B cell (primary cell): ENCODE results near the gene KCTD6. TPM values are rescaled to one million over a fixed set of nuclear protein-coding genes. Genes with fewer than 3 reads are reported as not detected.

Experiments
- ATAC-seq: fragments of 200-7000 bp; cut with Tn5 transposase; one replicate; pipeline ENCODE4 v1.10.0; 2021; ENCODE audit warnings: low read depth, mild to moderate bottlenecking, moderate number of reproducible peaks, moderate library complexity
- CTCF ChIA-PET: fragments of 350-600 bp; sonication (Branson Sonifier 250); formaldehyde crosslinking; loops from one replicate; lab custom pipeline; 2021; ENCODE audit warnings: antibody characterized with exemption, inconsistent platforms; lab: Charles Lee
- POLR2A ChIA-PET: fragments of 350-600 bp; sonication (Branson Sonifier 250); formaldehyde crosslinking; loops from one replicate; lab custom pipeline; 2021; ENCODE audit warnings: antibody characterized with exemption; lab: Charles Lee
- DNase-seq: peaks from one replicate; pipeline ENCODE4 v3.0.0; 2013
- H2AFZ ChIP-seq: 2 replicates; pipeline ENCODE4 v1.6.1; 2012; ENCODE audit warnings: mild to moderate bottlenecking, low read depth, low read length; ENCODE audit not compliant: insufficient read depth, poor library complexity, severe bottlenecking
- H3K27ac ChIP-seq, 2 donors: 1 replicate in 1 of 2; 2 replicates in 1 of 2; pipeline ENCODE4 v1.5.1; 2012 to 2013; ENCODE audit warnings: low read length in 2 of 2, mild to moderate bottlenecking in 2 of 2, moderate library complexity in 1 of 2
- H3K27me3 ChIP-seq, 4 experiments: fragments of 200-600 bp in 1 of 4; sonication (generic) in 1 of 4; replicated peaks in 1 of 4; 1 replicate in 2 of 4; 2 replicates in 2 of 4; pipeline versions ENCODE4 v1.6.1 to v1.7.0; 2013 to 2016; ENCODE audit warnings: low read length in 3 of 4, mild to moderate bottlenecking in 2 of 4, mixed read lengths in 1 of 4, moderate library complexity in 1 of 4; ENCODE audit not compliant: insufficient read depth in 4 of 4, control insufficient read depth in 3 of 4; ENCODE audit errors: control extremely low read depth in 1 of 4
- H3K36me3 ChIP-seq, 2 experiments: replicated peaks in 1 of 2; 1 replicate in 1 of 2; 2 replicates in 1 of 2; pipeline versions ENCODE4 v1.6.1 to v1.7.1; 2013; ENCODE audit warnings: low read length in 1 of 2; ENCODE audit not compliant: insufficient read depth in 2 of 2, control insufficient read depth in 1 of 2; ENCODE audit errors: control extremely low read depth in 1 of 2, extremely low read depth in 1 of 2
- H3K4me1 ChIP-seq, 2 donors: fragments of 200-600 bp in 1 of 2; sonication (generic) in 1 of 2; 1 replicate in 1 of 2; 2 replicates in 1 of 2; pipeline versions ENCODE4 v1.5.1 to v1.6.1; 2013 to 2017; ENCODE audit warnings: low read length in 2 of 2; ENCODE audit not compliant: control insufficient read depth in 2 of 2, insufficient read depth in 2 of 2
- H3K4me2 ChIP-seq: replicated peaks from 2 replicates; pipeline ENCODE3; 2012; ENCODE audit warnings: mild to moderate bottlenecking, low read depth, low read length; ENCODE audit not compliant: poor library complexity, severe bottlenecking
- H3K4me3 ChIP-seq, 5 experiments: fragments of 200-600 bp in 1 of 5; sonication (generic) in 1 of 5; 1 replicate in 3 of 5; 2 replicates in 2 of 5; pipeline versions ENCODE4 v1.5.1 to v1.7.0; 2011 to 2016; ENCODE audit warnings: low read length in 4 of 5, mild to moderate bottlenecking in 4 of 5, low read depth in 2 of 5, control low read depth in 1 of 5, moderate library complexity in 1 of 5; ENCODE audit not compliant: insufficient read depth in 1 of 5; ENCODE audit errors: control extremely low read depth in 1 of 5, extremely low read depth in 1 of 5
- H3K79me2 ChIP-seq: fragments of 200-600 bp; sonication (generic); one replicate; pipeline ENCODE4 v1.6.0; 2016; ENCODE audit warnings: low read length; ENCODE audit not compliant: control insufficient read depth, insufficient read depth
- H3K9ac ChIP-seq: fragments of 200-600 bp; sonication (generic); 2 replicates; pipeline ENCODE4 v1.6.1; 2017; ENCODE audit warnings: mild to moderate bottlenecking, low read length, moderate library complexity
- H3K9me3 ChIP-seq, 3 donors: one replicate each; pipeline versions ENCODE4 v1.6.1 to v1.7.1; 2013; ENCODE audit warnings: low read length in 2 of 3; ENCODE audit not compliant: control insufficient read depth in 2 of 3, insufficient read depth in 1 of 3; ENCODE audit errors: control extremely low read depth in 1 of 3
- H4K20me1 ChIP-seq: 2 replicates; pipeline ENCODE4 v1.6.0; 2012; ENCODE audit warnings: mild to moderate bottlenecking, low read length; ENCODE audit not compliant: insufficient read depth, control insufficient read depth, poor library complexity, severe bottlenecking
- H3K27ac Mint-ChIP-seq: one replicate; pipeline ENCODE4 v1.8.0; 2021; ENCODE audit warnings: mixed read lengths
- H3K27me3 Mint-ChIP-seq: one replicate; pipeline ENCODE4 v1.8.0; 2021; ENCODE audit warnings: mixed read lengths
- H3K4me1 Mint-ChIP-seq: one replicate; pipeline ENCODE4 v1.8.0; 2021; ENCODE audit warnings: mixed read lengths
- H3K4me3 Mint-ChIP-seq: one replicate; pipeline ENCODE4 v1.8.0; 2021; ENCODE audit warnings: mixed read lengths
- H3K9me3 Mint-ChIP-seq: one replicate; pipeline ENCODE4 v1.8.0; 2022; ENCODE audit warnings: mixed read lengths; ENCODE audit not compliant: insufficient read depth
- EZH2 ChIP-seq: IDR thresholded peaks from 2 replicates; pipeline ENCODE4 v1.6.1; 2012; ENCODE audit warnings: borderline replicate concordance, low read depth, mild to moderate bottlenecking, moderate library complexity, low read length; ENCODE audit not compliant: insufficient read depth, poor library complexity, severe bottlenecking
- WGBS: methylation state at CpG from one replicate; pipeline ENCODE4 v1.1.5; 2013; ENCODE audit warnings: missing lambda C conversion rate; ENCODE audit not compliant: insufficient coverage; 5-methylcytosine and 5-hydroxymethylcytosine counted together
- intact Hi-C: fragments of 100-400 bp; cut with micrococcal nuclease; formaldehyde crosslinking; loops from one replicate; pipeline ENCODE4 v1.10.0; 2022
- polyA plus RNA-seq: library from polyadenylated mRNA; depleted of rRNA; stranded (reverse); fragments of >200 nt; gene quantifications from 2 replicates; pipeline ENCODE4 v1.2.3, GENCODE V29; 2012
- total RNA-seq, 2 donors: library from RNA; stranded (reverse); fragments of 120-200 nt in 1 of 2; gene quantifications; 1 replicate in 1 of 2; 2 replicates in 1 of 2; pipeline versions ENCODE4 v1.2.3 to v1.2.4, GENCODE V29; 2013 to 2022
- TF ChIP-seq, protein P1 (sequence below): fragments of 200-600 bp; IDR thresholded peaks from one replicate; pipeline ENCODE4 v1.8.0; 2022; ENCODE audit warnings: antibody characterized with exemption, mild to moderate bottlenecking

The KCTD6 gene
- total and polyA plus RNA-seq, 2 donors (not counting 1 experiment from before 2014, with no cell fraction given), result 7.4 to 14.6 TPM

DNA sequence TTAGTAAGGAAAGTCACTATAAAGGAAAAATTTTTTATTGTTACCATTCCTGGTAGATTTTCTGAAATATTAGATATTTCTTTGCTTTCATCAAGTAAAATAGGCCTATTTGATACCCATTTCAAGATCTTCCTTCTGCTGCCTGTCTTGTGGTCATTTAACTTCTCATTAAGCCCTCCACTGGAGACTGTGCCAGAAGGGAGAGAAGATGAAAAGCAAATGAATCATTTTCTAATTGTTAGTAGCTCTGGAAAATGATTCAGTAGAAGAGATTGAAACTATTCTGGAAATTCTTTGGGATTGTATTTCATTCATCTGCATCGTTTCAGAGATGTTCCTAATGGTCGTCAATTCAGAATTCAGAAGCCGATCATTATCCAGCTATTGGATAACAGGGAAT is 3.2 kb downstream of the KCTD6 start:
- ATAC-seq (no peak), DNase-seq (no peak)
- Histone ChIP-seq H3K27me3 (no peaks in the 10 kb centered on the region), H3K79me2 (peaks cover 70% of the 10 kb centered on the region), H3K36me3 (peaks cover 0 to 1% of the 10 kb centered on the region in 2 experiments), H3K9me3 (no peaks in the 10 kb centered on the region), H3K4me2 (no peak overlapping the region), H4K20me1 (peaks cover 4% of the 10 kb centered on the region), H3K4me3 (no peak overlapping the region), H3K9ac (no peak overlapping the region), H2AFZ (no peak overlapping the region), H3K27ac (no peak overlapping the region), H3K4me1 (peaks cover 28 to 37% of the 10 kb centered on the region in 2 donors)
- Mint-ChIP-seq H3K9me3 (no peaks in the 10 kb centered on the region), H3K4me1 (peaks cover 57% of the 10 kb centered on the region), H3K27ac (no peak overlapping the region), H3K27me3 (no peaks in the 10 kb centered on the region), H3K4me3 (no peak overlapping the region)
- CTCF ChIA-PET, result interaction anchor here (0.6 to 7.4 kb wide), 6 partner anchors 31 to 188 kb away, joined by 3 to 70 read pairs (median 4); partner anchors contain the start of genes HTD2, PXK and RPP14
- TF ChIP-seq, protein P1, sequence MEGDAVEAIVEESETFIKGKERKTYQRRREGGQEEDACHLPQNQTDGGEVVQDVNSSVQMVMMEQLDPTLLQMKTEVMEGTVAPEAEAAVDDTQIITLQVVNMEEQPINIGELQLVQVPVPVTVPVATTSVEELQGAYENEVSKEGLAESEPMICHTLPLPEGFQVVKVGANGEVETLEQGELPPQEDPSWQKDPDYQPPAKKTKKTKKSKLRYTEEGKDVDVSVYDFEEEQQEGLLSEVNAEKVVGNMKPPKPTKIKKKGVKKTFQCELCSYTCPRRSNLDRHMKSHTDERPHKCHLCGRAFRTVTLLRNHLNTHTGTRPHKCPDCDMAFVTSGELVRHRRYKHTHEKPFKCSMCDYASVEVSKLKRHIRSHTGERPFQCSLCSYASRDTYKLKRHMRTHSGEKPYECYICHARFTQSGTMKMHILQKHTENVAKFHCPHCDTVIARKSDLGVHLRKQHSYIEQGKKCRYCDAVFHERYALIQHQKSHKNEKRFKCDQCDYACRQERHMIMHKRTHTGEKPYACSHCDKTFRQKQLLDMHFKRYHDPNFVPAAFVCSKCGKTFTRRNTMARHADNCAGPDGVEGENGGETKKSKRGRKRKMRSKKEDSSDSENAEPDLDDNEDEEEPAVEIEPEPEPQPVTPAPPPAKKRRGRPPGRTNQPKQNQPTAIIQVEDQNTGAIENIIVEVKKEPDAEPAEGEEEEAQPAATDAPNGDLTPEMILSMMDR, result no peak
- no peak for TF ChIP-seq EZH2
- 92% methylated on average over 2 of the region's 3 CpGs for WGBS
- intact Hi-C loops, result no loop called here
- POLR2A ChIA-PET, result no interaction called here

DNA sequence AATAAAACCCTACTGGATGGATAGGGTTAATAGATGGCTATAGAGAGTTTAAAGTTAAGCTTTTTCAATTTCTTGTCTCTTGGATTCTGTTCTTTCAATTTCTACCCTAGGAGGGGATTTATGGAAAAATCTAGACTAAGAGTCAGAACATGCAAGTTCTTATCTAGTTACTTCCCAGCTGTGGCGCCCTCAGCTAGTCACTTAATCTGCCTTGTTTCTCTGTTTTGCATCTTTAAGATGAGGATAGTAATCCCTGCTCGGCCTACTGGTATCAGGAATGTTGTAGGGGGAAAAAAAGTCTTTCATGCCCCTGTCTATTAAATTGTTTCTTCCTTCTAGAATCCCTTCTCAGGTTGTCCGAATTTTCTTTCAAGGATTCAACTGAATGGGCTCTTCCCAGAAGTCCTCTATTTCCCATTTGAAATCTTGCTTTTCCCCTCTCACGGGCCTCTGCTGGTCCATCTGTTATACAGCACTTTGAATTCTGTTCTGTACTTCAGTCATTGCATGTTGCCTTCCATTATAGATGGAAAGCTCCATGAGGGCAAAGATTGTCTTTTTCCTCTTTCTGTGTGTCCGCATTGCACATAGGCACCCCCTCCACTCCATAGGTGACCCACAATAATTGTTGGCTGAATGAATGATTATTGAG is 4.4 kb downstream of the KCTD6 start:
- Mint-ChIP-seq H3K4me3 (no peak overlapping the region), H3K4me1 (peaks cover 53% of the 10 kb centered on the region), H3K9me3 (no peaks in the 10 kb centered on the region), H3K27me3 (no peaks in the 10 kb centered on the region), H3K27ac (no peak overlapping the region)
- Histone ChIP-seq H3K27me3 (no peaks in the 10 kb centered on the region), H3K4me3 (no peak overlapping the region), H3K36me3 (peaks cover 1 to 6% of the 10 kb centered on the region in 2 experiments), H3K9ac (no peak overlapping the region), H3K9me3 (no peaks in the 10 kb centered on the region), H4K20me1 (peaks cover 4% of the 10 kb centered on the region), H3K4me2 (no peak overlapping the region), H3K79me2 (peaks cover 81% of the 10 kb centered on the region), H3K4me1 (peaks cover 26 to 31% of the 10 kb centered on the region in 2 donors), H2AFZ (no peak overlapping the region), H3K27ac (no peak overlapping the region)
- POLR2A ChIA-PET, result no interaction called here
- intact Hi-C loops, result no loop called here
- CTCF ChIA-PET, result interaction anchor here (7.4 kb wide), 1 partner anchor 190 kb away, joined by 70 read pairs; the partner anchor contains the start of genes HTD2 and RPP14
- no peak for TF ChIP-seq EZH2
- TF ChIP-seq, protein P1, result no peak
- whole genome bisulfite sequencing, result 100% methylated on average over 1 of the region's 5 CpGs
- ATAC-seq (no peak), DNase-seq (no peak)
